Gastrocnemius medialis (tissue), 4 donors: Measurements from ENCODE around the gene NAPSA. TPM values are rescaled to one million over a fixed set of nuclear protein-coding genes. Genes with fewer than 3 reads are reported as not detected.

Experiments
- ATAC-seq, 2 donors: fragments of 150-250 bp; one replicate each; pipeline ENCODE4 v1.9.1; 2016
- DNase-seq, 2 donors: peaks; one replicate each; pipeline ENCODE4 v3.0.0-alpha.2; 2019
- H3K27ac ChIP-seq, 4 donors: fragments of 200-600 bp; sonication (generic); 1 replicate in 1 of 4; 2 replicates in 3 of 4; pipeline ENCODE4 v1.5.1; 2016 to 2018; ENCODE audit warnings: mild to moderate bottlenecking in 2 of 4, moderate library complexity in 1 of 4
- H3K27me3 ChIP-seq, 3 donors: fragments of 200-600 bp; sonication (generic) in 2 of 3; 1 replicate in 1 of 3; 2 replicates in 2 of 3; pipeline versions ENCODE4 v1.5.1 to v1.6.0; 2016 to 2019; ENCODE audit warnings: mild to moderate bottlenecking in 1 of 3, moderate library complexity in 1 of 3
- H3K36me3 ChIP-seq, 2 donors: fragments of 200-600 bp; sonication (generic) in 1 of 2; one replicate each; pipeline ENCODE4 v1.5.1; 2017 to 2018
- H3K4me1 ChIP-seq, 2 donors: fragments of 200-600 bp; sonication (generic) in 1 of 2; one replicate each; pipeline ENCODE4 v1.5.1; 2016 to 2017; ENCODE audit warnings: mild to moderate bottlenecking in 2 of 2
- H3K4me3 ChIP-seq, 4 donors: fragments of 200-600 bp; sonication (generic) in 3 of 4; 1 replicate in 1 of 4; 2 replicates in 3 of 4; pipeline ENCODE4 v1.5.1; 2016 to 2019; ENCODE audit warnings: mild to moderate bottlenecking in 2 of 4
- H3K9me3 ChIP-seq, 3 donors: fragments of 200-600 bp; sonication (generic) in 2 of 3; 1 replicate in 1 of 3; 2 replicates in 2 of 3; pipeline ENCODE4 v1.5.1; 2016 to 2019
- POLR2A ChIP-seq, 2 donors: fragments of 450-650 bp; IDR thresholded peaks; one replicate each; pipeline ENCODE4 v1.6.1; 2017; ENCODE audit warnings: antibody characterized with exemption in 2 of 2, mild to moderate bottlenecking in 2 of 2, moderate library complexity in 2 of 2
- in situ Hi-C, 4 donors: fragments of 200-750 bp; cut with MboI; loops; one replicate each; pipeline versions ENCODE4 v1.15.0 to v1.8.0; 2017; ENCODE audit warnings: low sequenced_read_pairs in 4 of 4
- intact Hi-C: fragments of 100-400 bp; cut with DNase I; formaldehyde crosslinking; loops from one replicate; pipeline ENCODE4 v1.15.1; 2023; ENCODE audit warnings: low total_unique reads
- total RNA-seq, 4 donors: library from RNA; depleted of rRNA; stranded (reverse); fragments of >200 nt; gene quantifications; one replicate each; pipeline versions ENCODE4 v1.1.0 to v1.2.3, GENCODE V29; 2016
- TF ChIP-seq, protein P1 (sequence below), 5 experiments: fragments of 450-650 bp in 3 of 5; fragments of 200-600 bp in 2 of 5; sonication (generic) in 2 of 5; IDR thresholded peaks in 4 of 5; conservative IDR thresholded peaks in 1 of 5; 1 replicate in 4 of 5; 2 replicates in 1 of 5; pipeline ENCODE4 v1.5.1; 2016 to 2019; ENCODE audit warnings: antibody characterized with exemption in 5 of 5, mild to moderate bottlenecking in 3 of 5, moderate library complexity in 3 of 5

NAPSA gene
- total RNA-seq, 4 donors from 2014 or later = 0.09 TPM; not detected in 3

DNA sequence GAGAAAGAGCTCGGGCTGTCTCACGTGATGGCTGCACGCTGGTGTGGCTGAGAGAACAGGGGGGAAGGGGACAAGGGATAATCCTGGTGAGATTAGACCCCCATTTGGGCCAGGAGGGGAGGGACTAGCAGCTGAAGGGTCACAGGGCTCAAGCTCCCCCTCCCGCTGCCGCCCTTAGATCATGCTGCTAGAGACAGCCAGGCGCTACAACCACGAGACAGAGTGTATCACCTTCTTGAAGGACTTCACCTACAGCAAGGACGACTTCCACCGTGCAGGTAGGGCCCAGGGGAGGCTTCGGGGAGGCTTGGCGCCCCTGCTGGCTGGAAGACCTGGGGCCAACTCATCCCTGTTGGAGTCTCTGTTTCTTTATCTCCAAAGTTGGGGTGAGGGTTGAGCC is 14.2 kb upstream of the NAPSA start:
- Histone ChIP-seq H3K27me3 (no peaks in the 10 kb centered on the region), H3K4me1 (peaks cover 6 to 15% of the 10 kb centered on the region in 2 donors), H3K36me3 (peaks cover 0 to 53% of the 10 kb centered on the region in 2 donors), H3K4me3 (no peak overlapping the region), H3K27ac (no peak overlapping the region), H3K9me3 (no peaks in the 10 kb centered on the region)
- ATAC-seq = no peak
- no peak for DNase-seq
- TF ChIP-seq, protein P1, sequence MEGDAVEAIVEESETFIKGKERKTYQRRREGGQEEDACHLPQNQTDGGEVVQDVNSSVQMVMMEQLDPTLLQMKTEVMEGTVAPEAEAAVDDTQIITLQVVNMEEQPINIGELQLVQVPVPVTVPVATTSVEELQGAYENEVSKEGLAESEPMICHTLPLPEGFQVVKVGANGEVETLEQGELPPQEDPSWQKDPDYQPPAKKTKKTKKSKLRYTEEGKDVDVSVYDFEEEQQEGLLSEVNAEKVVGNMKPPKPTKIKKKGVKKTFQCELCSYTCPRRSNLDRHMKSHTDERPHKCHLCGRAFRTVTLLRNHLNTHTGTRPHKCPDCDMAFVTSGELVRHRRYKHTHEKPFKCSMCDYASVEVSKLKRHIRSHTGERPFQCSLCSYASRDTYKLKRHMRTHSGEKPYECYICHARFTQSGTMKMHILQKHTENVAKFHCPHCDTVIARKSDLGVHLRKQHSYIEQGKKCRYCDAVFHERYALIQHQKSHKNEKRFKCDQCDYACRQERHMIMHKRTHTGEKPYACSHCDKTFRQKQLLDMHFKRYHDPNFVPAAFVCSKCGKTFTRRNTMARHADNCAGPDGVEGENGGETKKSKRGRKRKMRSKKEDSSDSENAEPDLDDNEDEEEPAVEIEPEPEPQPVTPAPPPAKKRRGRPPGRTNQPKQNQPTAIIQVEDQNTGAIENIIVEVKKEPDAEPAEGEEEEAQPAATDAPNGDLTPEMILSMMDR (IDR thresholded peaks at IDR 0.05 in 4 of 5, conservative IDR thresholded peaks at IDR 0.05 in 1 of 5) = no peak
- no peak for TF ChIP-seq POLR2A (IDR thresholded peaks at IDR 0.05)
- intact Hi-C loops (loop anchor here (5.0 kb wide), 3 partner anchors 47 to 988 kb away; partner anchors contain the start of genes CLDND2 and ETFB), in situ Hi-C loops (no loop called here)

DNA sequence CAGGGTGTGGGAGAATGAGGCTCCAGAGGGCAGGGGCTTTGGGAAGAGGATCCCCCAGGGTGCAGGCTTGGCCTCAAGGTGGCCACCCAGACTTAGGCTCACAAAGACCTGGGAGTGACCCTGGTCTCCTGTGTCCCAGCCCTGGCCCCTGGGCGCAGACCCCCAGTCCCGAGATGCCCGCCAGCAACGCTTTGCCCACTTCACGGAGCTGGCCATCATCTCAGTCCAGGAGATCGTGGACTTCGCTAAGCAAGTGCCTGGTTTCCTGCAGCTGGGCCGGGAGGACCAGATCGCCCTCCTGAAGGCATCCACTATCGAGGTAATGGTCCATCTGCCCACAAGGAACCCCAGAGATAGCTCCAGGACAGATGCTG is 13.4 kb upstream of the NAPSA start:
- Histone ChIP-seq H3K36me3 (peaks cover 0 to 53% of the 10 kb centered on the region in 2 donors), H3K27me3 (no peaks in the 10 kb centered on the region), H3K4me1 (peaks cover 5 to 11% of the 10 kb centered on the region in 2 donors), H3K9me3 (no peaks in the 10 kb centered on the region), H3K4me3 (no peak overlapping the region), H3K27ac (no peak overlapping the region)
- no peak for DNase-seq
- ATAC-seq = no peak
- in situ Hi-C loops (no loop called here), intact Hi-C loops (loop anchor here (5.0 kb wide), 1 partner anchor 988 kb away; the partner anchor contains the start of genes CLDND2 and ETFB)
- TF ChIP-seq POLR2A (IDR thresholded peaks at IDR 0.05) = no peak
- TF ChIP-seq, protein P1 (IDR thresholded peaks at IDR 0.05 in 4 of 5, conservative IDR thresholded peaks at IDR 0.05 in 1 of 5) = no peak

- Histone ChIP-seq H3K27ac (no peak overlapping the region), H3K4me1 (peaks cover 5 to 8% of the 10 kb centered on the region in 2 donors), H3K27me3 (no peaks in the 10 kb centered on the region), H3K36me3 (peaks cover 0 to 53% of the 10 kb centered on the region in 2 donors), H3K4me3 (no peak overlapping the region), H3K9me3 (no peaks in the 10 kb centered on the region)
- intact Hi-C loops = loop anchor here (5.0 kb wide), 1 partner anchor 989 kb away; the partner anchor contains the start of genes CLDND2 and ETFB
- DNase-seq = no peak
- TF ChIP-seq POLR2A (IDR thresholded peaks at IDR 0.05) = no peak
- TF ChIP-seq, protein P1 (IDR thresholded peaks at IDR 0.05 in 4 of 5, conservative IDR thresholded peaks at IDR 0.05 in 1 of 5) = no peak
- in situ Hi-C loops = no loop called here
- no peak for ATAC-seq
These were observed 12.9 kb upstream of the NAPSA start for GRCh38 chr19:50378169-50378862.

DNA sequence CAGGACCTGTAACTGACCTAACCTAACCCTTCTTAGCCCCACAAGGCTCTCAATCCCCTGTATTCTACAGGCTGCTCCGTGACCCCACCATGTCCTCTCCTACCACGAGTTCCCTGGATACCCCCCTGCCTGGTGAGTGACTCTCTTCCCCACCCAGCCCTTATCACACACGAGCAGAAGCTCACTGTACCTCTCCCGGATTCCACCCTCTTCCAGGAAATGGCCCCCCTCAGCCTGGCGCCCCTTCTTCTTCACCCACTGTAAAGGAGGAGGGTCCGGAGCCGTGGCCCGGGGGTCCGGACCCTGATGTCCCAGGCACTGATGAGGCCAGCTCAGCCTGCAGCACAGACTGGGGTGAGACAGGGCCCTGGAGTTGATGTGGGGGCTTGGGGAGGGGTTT is 12.1 kb upstream of the NAPSA start:
- TF ChIP-seq, protein P1 (IDR thresholded peaks at IDR 0.05 in 4 of 5, conservative IDR thresholded peaks at IDR 0.05 in 1 of 5) = no peak
- Histone ChIP-seq H3K9me3 (no peaks in the 10 kb centered on the region), H3K36me3 (peaks cover 0 to 50% of the 10 kb centered on the region in 2 donors), H3K4me3 (no peak overlapping the region), H3K4me1 (peaks cover 8 to 11% of the 10 kb centered on the region in 2 donors), H3K27ac (peak overlapping the region in 1 of 4 donors; percentile 95), H3K27me3 (no peaks in the 10 kb centered on the region)
- in situ Hi-C loops (no loop called here), intact Hi-C loops (loop anchor here (2.0 to 5.0 kb wide), 3 partner anchors 51 to 990 kb away; partner anchors contain the start of genes CLDND2, ETFB and JOSD2)
- ATAC-seq (no peak), DNase-seq (no peak)
